Naive thymus-derived CD8-positive, alpha-beta T cell (primary cell): ENCODE measurements around the gene VPS39. TPM values are rescaled to one million over a fixed set of nuclear protein-coding genes. Genes with fewer than 3 reads are reported as not detected.

ENCODE experiments used
- ATAC-seq, 2 donors: fragments of 150-1000 bp; cut with Tn5 transposase in 1 of 2; sonication (Bioruptor Pico), chemical (Tn5 transposase) in 1 of 2; 1 replicate in 1 of 2; 2 replicates in 1 of 2; pipeline ENCODE4 v1.10.0; 2021; ENCODE audit warnings: mild to moderate bottlenecking in 2 of 2, moderate library complexity in 2 of 2
- POLR2A ChIA-PET: fragments of 350-600 bp; sonication (Branson Sonifier 250); formaldehyde crosslinking; loops from one replicate; lab custom pipeline; 2021; ENCODE audit warnings: antibody characterized with exemption; lab: Charles Lee
- DNase-seq, 10 donors: peaks; one replicate each; pipeline versions ENCODE4 v3.0.0 to v3.0.0-alpha.2; 2020 to 2022
- H3K27ac Mint-ChIP-seq, 10 donors: one replicate each; pipeline ENCODE4 v1.8.0; 2020 to 2022; ENCODE audit warnings: mild to moderate bottlenecking in 10 of 10, mixed read lengths in 10 of 10, moderate library complexity in 4 of 10, inconsistent platforms in 1 of 10
- H3K27me3 Mint-ChIP-seq, 5 donors: one replicate each; pipeline ENCODE4 v1.8.0; 2021 to 2022; ENCODE audit warnings: mixed read lengths in 5 of 5
- H3K36me3 Mint-ChIP-seq, 3 donors: one replicate each; pipeline ENCODE4 v1.8.0; 2020 to 2022; ENCODE audit warnings: mixed read lengths in 3 of 3, mild to moderate bottlenecking in 2 of 3, inconsistent platforms in 1 of 3
- H3K4me1 Mint-ChIP-seq, 4 donors: one replicate each; pipeline ENCODE4 v1.8.0; 2021 to 2022; ENCODE audit warnings: mixed read lengths in 4 of 4
- H3K4me3 Mint-ChIP-seq, 10 donors: one replicate each; pipeline ENCODE4 v1.8.0; 2020 to 2022; ENCODE audit warnings: mild to moderate bottlenecking in 10 of 10, mixed read lengths in 10 of 10, moderate library complexity in 6 of 10, inconsistent platforms in 1 of 10
- H3K9me3 Mint-ChIP-seq, 9 donors: one replicate each; pipeline ENCODE4 v1.8.0; 2020 to 2022; ENCODE audit warnings: mixed read lengths in 9 of 9, mild to moderate bottlenecking in 3 of 9, inconsistent platforms in 1 of 9, moderate library complexity in 1 of 9
- polyA plus RNA-seq, 3 donors: library from polyadenylated mRNA; unstranded; fragments of 300-500 nt; fragmentation: Illumina TruSeq; gene quantifications; one replicate each; pipeline ENCODE4 v1.2.3, GENCODE V29; 2021
- total RNA-seq, 8 experiments: library from RNA in 2 of 8; stranded (reverse) in 2 of 8; gene quantifications; one replicate each; pipeline ENCODE4 v1.2.3 and lab custom pipeline; 2021 to 2026

The VPS39 gene
- total and polyA plus RNA-seq, 5 experiments from 2014 or later = 26.9 to 113 (median 40.5) TPM

DNA sequence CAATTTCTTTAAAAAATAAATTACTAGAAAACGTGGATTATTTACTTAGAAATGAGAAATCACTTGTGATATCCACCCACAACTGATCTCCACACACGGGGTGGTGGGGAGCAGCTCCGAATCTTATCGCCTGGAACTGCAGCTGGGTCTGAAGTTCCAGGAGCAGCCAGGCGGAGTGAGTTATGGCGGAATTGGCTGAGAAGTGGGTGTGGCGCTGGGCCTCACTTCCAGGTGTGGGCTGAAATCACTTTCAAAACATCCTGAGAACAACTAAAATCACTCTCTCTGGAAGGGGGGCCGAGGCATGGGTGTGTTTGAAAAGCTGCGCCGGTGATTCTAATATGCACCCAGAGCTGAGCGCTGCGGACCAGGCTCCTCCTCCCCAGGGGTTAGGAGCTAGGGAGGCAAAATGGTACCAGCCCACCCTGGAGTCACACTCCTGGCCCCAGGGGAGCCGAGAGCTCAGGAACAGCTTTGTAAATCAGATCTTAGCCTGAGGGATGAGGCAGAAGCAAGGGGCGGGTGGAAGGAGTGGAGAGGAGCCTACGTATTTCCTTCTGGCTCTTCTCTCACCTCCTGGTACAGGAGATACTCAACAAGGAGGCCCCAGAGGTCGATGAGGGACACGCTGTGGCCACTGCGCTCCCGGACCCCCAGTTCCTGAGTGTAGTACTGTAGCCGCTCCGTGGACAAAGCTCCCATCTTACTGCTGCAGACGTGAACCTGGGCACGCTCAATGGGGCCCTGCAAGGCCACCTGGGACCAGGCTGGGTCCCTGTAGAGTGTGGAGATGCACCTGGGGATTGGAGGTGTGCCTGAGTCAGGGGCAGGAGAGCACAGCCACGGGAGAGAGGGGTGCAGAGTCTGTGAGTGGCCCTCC lies 61.3 kb downstream of the VPS39 start:
- H3K27ac Mint-ChIP-seq = no peak overlapping the region
- peaks cover 0 to 2% (median 0%) of the 10 kb centered on the region in 3 donors for H3K36me3 Mint-ChIP-seq
- H3K9me3 Mint-ChIP-seq = no peaks in the 10 kb centered on the region
- no peak for ATAC-seq
- H3K27me3 Mint-ChIP-seq = peaks cover 0 to 3% (median 0%) of the 10 kb centered on the region in 5 donors
- DNase-seq = no peak
- H3K4me1 Mint-ChIP-seq = peaks cover 0 to 4% (median under 1%) of the 10 kb centered on the region in 4 donors
- POLR2A ChIA-PET = no interaction called here
- H3K4me3 Mint-ChIP-seq = no peak overlapping the region

DNA sequence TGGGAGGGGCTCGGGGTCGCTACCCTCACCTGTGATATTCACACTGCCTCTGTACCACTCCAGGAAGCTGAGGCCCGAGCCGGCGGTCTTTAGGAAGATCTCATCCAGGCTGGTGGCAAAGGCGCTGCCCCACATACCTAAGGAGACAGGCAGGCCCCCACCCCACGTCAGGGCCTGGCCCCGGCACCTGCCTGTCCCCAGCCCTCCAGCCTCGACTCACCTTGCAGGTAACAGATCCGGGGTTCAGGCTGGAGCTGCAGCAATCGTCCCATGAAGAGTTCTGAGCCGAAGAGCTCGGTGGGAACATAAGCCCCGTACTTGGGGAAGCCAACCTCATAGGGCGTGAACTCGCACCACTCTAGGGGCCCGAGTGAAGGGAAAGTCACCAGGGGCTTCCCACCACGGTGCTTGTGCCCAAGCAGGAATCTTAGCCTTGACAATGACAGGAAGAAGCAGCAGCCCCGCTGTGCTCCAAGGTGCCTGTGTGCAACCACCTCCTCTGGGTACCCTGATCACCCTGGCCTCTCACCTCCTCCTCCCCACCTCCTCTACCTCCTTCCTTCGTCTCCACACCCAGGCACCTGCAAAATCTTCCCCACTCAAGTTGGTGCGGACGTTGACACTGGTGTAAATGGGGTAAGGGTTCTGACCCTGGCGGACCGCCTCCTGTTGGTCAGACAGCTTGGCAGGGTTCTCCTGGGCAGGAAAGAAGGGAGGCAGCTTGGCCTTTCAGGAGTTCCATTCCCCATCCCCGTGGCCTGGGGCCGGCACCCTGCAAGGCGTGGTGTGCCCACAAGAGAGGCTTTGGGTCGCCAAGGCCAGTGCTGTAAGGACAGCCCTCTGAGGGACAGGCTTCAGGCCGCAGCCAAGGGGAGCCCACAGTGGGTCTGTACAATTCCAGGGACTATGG lies 62.3 kb downstream of the VPS39 start:
- H3K9me3 Mint-ChIP-seq = no peaks in the 10 kb centered on the region
- H3K27me3 Mint-ChIP-seq = peaks cover 0 to 3% (median 0%) of the 10 kb centered on the region in 5 donors
- DNase-seq (no peak), ATAC-seq (no peak)
- H3K4me1 Mint-ChIP-seq = peaks cover 0 to 2% (median under 1%) of the 10 kb centered on the region in 4 donors
- no peak overlapping the region for H3K4me3 Mint-ChIP-seq
- H3K27ac Mint-ChIP-seq = no peak overlapping the region
- POLR2A ChIA-PET = no interaction called here
- no peaks in the 10 kb centered on the region for H3K36me3 Mint-ChIP-seq

DNA sequence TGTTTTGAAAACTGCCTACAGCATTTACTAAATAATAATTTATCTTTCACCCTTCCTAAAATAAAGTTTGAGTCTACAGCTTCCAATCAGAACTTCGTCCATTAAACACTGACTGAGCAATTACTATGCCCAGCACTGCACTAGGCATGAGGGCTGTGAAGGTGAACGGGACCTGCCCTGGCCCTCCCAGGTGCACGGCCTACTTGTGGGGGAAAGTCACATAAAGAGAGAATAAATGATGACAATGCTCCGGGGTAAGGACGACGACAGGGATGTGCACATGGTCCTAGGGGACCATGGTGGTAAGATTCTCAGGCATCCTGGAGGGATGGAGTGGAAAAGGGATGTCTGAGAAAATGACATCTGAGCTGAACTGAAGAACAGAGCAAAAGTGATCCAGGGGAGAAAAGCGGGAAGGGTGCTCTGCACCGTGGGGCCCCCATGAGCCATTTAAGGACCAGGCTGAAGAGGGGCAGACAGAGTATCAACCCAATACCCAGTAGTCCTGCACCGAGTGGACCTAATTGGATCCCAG lies 63.2 kb downstream of the VPS39 start:
- POLR2A ChIA-PET = no interaction called here
- H3K4me3 Mint-ChIP-seq = no peak overlapping the region
- no peaks in the 10 kb centered on the region for H3K9me3 Mint-ChIP-seq
- H3K36me3 Mint-ChIP-seq = no peaks in the 10 kb centered on the region
- DNase-seq (no peak), ATAC-seq (no peak)
- peaks cover 0 to 2% (median under 1%) of the 10 kb centered on the region in 4 donors for H3K4me1 Mint-ChIP-seq
- H3K27ac Mint-ChIP-seq = peak overlapping the region in 1 of 10 donors; percentile 24
- peaks cover 0 to 3% (median 0%) of the 10 kb centered on the region in 5 donors for H3K27me3 Mint-ChIP-seq

DNA sequence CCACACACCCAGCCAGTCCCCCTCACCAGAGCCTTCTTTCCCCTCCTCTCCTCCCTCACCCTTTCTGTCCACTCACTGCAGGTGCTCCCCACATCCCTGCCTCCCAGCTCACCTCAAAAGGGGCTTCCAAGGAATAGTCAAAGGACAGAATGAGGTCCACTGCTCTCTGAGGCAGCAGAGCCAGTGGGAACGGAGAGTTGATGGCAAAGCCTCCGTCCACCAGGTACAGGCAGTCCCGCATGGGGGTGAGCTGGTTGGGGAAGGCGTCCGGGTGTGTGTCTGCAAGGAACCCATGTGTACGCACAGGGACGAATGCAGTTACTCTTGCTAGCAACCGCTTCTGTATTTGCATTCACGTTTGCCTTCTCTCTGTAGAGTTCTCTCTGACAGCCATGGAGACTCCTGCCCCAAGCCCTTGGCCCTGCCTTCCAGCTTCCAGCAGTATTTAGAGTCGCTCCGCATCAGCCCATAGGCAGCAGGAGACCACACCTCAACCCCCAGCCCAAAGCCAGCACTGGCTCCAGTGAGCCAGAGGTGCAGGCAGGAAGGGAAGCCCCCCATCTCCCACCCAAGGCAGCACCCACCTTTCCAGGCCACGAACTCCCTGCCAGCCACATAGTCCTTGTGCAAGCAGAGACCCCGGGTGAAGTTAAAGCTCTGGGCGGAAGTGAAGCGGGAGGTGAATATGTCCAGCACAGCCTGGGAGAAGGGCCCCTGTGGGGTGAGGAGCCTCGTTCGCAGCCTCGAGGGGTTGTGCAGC lies 64.1 kb downstream of the VPS39 start:
- DNase-seq = peak in 1 of 10 donors; percentile 24
- ATAC-seq = no peak
- H3K27me3 Mint-ChIP-seq = peaks cover 0 to 3% (median 0%) of the 10 kb centered on the region in 5 donors
- no peaks in the 10 kb centered on the region for H3K9me3 Mint-ChIP-seq
- POLR2A ChIA-PET = no interaction called here
- no peak overlapping the region for H3K4me3 Mint-ChIP-seq
- peaks cover 0 to 2% (median under 1%) of the 10 kb centered on the region in 4 donors for H3K4me1 Mint-ChIP-seq
- no peaks in the 10 kb centered on the region for H3K36me3 Mint-ChIP-seq
- no peak overlapping the region for H3K27ac Mint-ChIP-seq

GRCh38 chr15:42143356-42143755 lies 64.7 kb downstream of the VPS39 start:
- H3K4me3 Mint-ChIP-seq = no peak overlapping the region
- H3K27me3 Mint-ChIP-seq = peaks cover 0 to 3% (median 0%) of the 10 kb centered on the region in 5 donors
- H3K4me1 Mint-ChIP-seq = peaks cover 0 to 2% (median under 1%) of the 10 kb centered on the region in 4 donors
- DNase-seq (no peak), ATAC-seq (no peak)
- no peaks in the 10 kb centered on the region for H3K36me3 Mint-ChIP-seq
- H3K27ac Mint-ChIP-seq = no peak overlapping the region
- H3K9me3 Mint-ChIP-seq = no peaks in the 10 kb centered on the region
- POLR2A ChIA-PET = no interaction called here

DNA sequence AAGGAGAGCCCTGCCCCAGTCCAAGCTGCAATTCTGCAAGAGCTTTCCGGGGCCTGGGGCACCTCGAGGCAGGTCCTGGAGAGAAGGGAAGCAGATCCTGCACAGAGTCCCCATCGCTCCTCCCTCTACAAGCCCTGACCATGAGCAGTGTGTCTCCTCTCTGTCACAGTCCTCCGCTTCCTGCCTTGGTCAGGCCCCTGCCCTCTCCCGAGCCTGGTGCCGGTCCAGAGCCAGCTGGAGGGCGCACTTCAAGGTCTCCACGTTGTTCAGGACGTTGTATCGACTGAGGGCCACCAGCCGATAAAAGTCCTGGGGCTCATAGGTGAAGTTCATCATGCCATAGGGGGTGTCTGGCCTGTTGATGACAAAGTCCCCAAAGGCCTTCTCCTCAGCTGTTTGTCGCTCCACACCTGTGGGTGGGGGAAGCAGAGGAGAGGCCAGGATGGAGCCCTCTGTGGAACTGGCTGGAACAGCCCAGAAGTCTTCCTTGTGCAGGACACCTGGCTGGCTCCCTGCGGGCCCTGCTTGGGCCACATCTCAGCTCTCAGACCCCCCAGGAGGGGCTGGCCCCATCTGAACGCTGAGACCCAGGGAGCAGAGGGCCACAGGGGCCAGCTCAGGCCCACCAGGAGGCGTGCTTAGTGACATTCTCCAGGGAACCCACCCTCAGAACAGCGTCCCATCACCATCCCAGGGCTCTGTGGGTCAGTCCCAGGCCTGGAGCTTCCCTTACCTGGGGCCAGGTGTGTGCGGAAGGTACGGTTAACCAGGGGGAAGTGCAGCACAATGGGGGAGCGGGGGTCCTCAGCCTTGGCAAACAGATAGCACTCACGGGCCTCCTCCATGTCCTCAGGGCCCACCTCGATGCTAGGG lies 66.1 kb downstream of the VPS39 start:
- peaks cover 0 to 3% (median under 1%) of the 10 kb centered on the region in 4 donors for H3K4me1 Mint-ChIP-seq
- ATAC-seq (no peak), DNase-seq (no peak)
- no peaks in the 10 kb centered on the region for H3K36me3 Mint-ChIP-seq
- peaks cover 0 to 5% (median 0%) of the 10 kb centered on the region in 5 donors for H3K27me3 Mint-ChIP-seq
- H3K4me3 Mint-ChIP-seq = no peak overlapping the region
- POLR2A ChIA-PET = no interaction called here
- no peaks in the 10 kb centered on the region for H3K9me3 Mint-ChIP-seq
- H3K27ac Mint-ChIP-seq = no peak overlapping the region

- H3K4me3 Mint-ChIP-seq = no peak overlapping the region
- POLR2A ChIA-PET = no interaction called here
- H3K27me3 Mint-ChIP-seq = peaks cover 0 to 5% (median 0%) of the 10 kb centered on the region in 5 donors
- no peaks in the 10 kb centered on the region for H3K9me3 Mint-ChIP-seq
- no peaks in the 10 kb centered on the region for H3K36me3 Mint-ChIP-seq
- peaks cover 0 to 3% (median under 1%) of the 10 kb centered on the region in 4 donors for H3K4me1 Mint-ChIP-seq
- DNase-seq = peak in 1 of 10 donors; percentile 16
- no peak for ATAC-seq
- H3K27ac Mint-ChIP-seq = peak overlapping the region in 1 of 10 donors; percentile 53
Measured at GRCh38 chr15:42141246-42141645, 66.9 kb downstream of the VPS39 start.

- POLR2A ChIA-PET = no interaction called here
- H3K4me3 Mint-ChIP-seq = no peak overlapping the region
- peaks cover 0 to 7% (median 0%) of the 10 kb centered on the region in 5 donors for H3K27me3 Mint-ChIP-seq
- DNase-seq = peak in 1 of 10 donors; percentile 60
- no peaks in the 10 kb centered on the region for H3K9me3 Mint-ChIP-seq
- no peak for ATAC-seq
- peaks cover 0 to 3% (median under 1%) of the 10 kb centered on the region in 4 donors for H3K4me1 Mint-ChIP-seq
- no peaks in the 10 kb centered on the region for H3K36me3 Mint-ChIP-seq
- H3K27ac Mint-ChIP-seq = no peak overlapping the region
Measured at GRCh38 chr15:42140383-42141070, 67.6 kb downstream of the VPS39 start.

GRCh38 chr15:42139596-42139995 lies 68.5 kb downstream of the VPS39 start:
- Mint-ChIP-seq H3K27ac (no peak overlapping the region), H3K9me3 (no peaks in the 10 kb centered on the region), H3K36me3 (no peaks in the 10 kb centered on the region), H3K27me3 (peaks cover 0 to 4% (median 0%) of the 10 kb centered on the region in 5 donors), H3K4me3 (no peak overlapping the region), H3K4me1 (peaks cover 0 to 3% (median under 1%) of the 10 kb centered on the region in 4 donors)
- POLR2A ChIA-PET = no interaction called here
- ATAC-seq = no peak
- peak in 1 of 10 donors; percentile 37 for DNase-seq

- POLR2A ChIA-PET = no interaction called here
- no peak for ATAC-seq
- peaks cover 0 to 4% (median 0%) of the 10 kb centered on the region in 5 donors for H3K27me3 Mint-ChIP-seq
- H3K9me3 Mint-ChIP-seq = no peaks in the 10 kb centered on the region
- no peak overlapping the region for H3K4me3 Mint-ChIP-seq
- no peaks in the 10 kb centered on the region for H3K36me3 Mint-ChIP-seq
- peaks cover 0 to 3% (median under 1%) of the 10 kb centered on the region in 4 donors for H3K4me1 Mint-ChIP-seq
- no peak overlapping the region for H3K27ac Mint-ChIP-seq
- DNase-seq = peak in 1 of 10 donors; percentile 35
Measured at GRCh38 chr15:42138968-42139386, 69.1 kb downstream of the VPS39 start.

- no peak overlapping the region for H3K27ac Mint-ChIP-seq
- ATAC-seq = no peak
- no peaks in the 10 kb centered on the region for H3K9me3 Mint-ChIP-seq
- peak in 1 of 10 donors; percentile 45 for DNase-seq
- POLR2A ChIA-PET = no interaction called here
- H3K4me3 Mint-ChIP-seq = no peak overlapping the region
- H3K36me3 Mint-ChIP-seq = no peaks in the 10 kb centered on the region
- H3K4me1 Mint-ChIP-seq = peaks cover 0 to 3% (median under 1%) of the 10 kb centered on the region in 4 donors
- H3K27me3 Mint-ChIP-seq = peaks cover 0 to 4% (median 0%) of the 10 kb centered on the region in 5 donors
Measured at GRCh38 chr15:42138411-42138810, 69.7 kb downstream of the VPS39 start.
